Keratinocyte (primary cell): ENCODE results near the gene LHFPL2. TPM values are rescaled to one million over a fixed set of nuclear protein-coding genes. Genes with fewer than 3 reads are reported as not detected.

Source experiments
- DNase-seq: peaks from one replicate; pipeline ENCODE4 v3.0.0-alpha.2; 2011; ENCODE audit warnings: low read depth, missing footprints, low spot score
- FAIRE-seq: peaks from 2 replicates; lab custom pipeline; 2011; peaks lifted over from hg19 to GRCh38; lab: Jason Lieb, UNC
- H2AFZ ChIP-seq: 2 replicates; pipeline ENCODE4 v1.6.0; 2012; ENCODE audit warnings: low read length, control low read depth, inconsistent platforms; ENCODE audit not compliant: control insufficient read depth
- H3K27ac ChIP-seq: 2 replicates; pipeline ENCODE4 v1.5.1; 2011; ENCODE audit warnings: low read length; ENCODE audit not compliant: control insufficient read depth, insufficient read depth
- H3K27me3 ChIP-seq: 3 replicates; pipeline ENCODE4 v1.6.0; 2011; ENCODE audit warnings: low read length; ENCODE audit not compliant: control insufficient read depth, insufficient read depth; ENCODE audit errors: extremely low read depth
- H3K36me3 ChIP-seq, 2 experiments: 2 replicates in 1 of 2; 3 replicates in 1 of 2; pipeline ENCODE4 v1.5.1; 2011; ENCODE audit warnings: low read length in 2 of 2, mild to moderate bottlenecking in 1 of 2; ENCODE audit not compliant: control insufficient read depth in 2 of 2, insufficient read depth in 2 of 2; ENCODE audit errors: extremely low read depth in 1 of 2
- H3K4me1 ChIP-seq: 3 replicates; pipeline ENCODE4 v1.5.1; 2011; ENCODE audit warnings: low read length; ENCODE audit not compliant: control insufficient read depth, insufficient read depth; ENCODE audit errors: extremely low read depth
- H3K4me2 ChIP-seq: 3 replicates; pipeline ENCODE4 v1.6.0; 2011; ENCODE audit warnings: low read depth, low read length; ENCODE audit not compliant: control insufficient read depth, insufficient read depth; ENCODE audit errors: extremely low read depth
- H3K4me3 ChIP-seq, 3 experiments: fragments of 200-600 bp in 1 of 3; sonication (generic) in 1 of 3; 2 replicates in 2 of 3; 3 replicates in 1 of 3; pipeline ENCODE4 v1.5.1; 2011 to 2016; ENCODE audit warnings: low read length in 3 of 3, mild to moderate bottlenecking in 3 of 3, control low read depth in 2 of 3, inconsistent platforms in 1 of 3, low read depth in 1 of 3, mixed read lengths in 1 of 3, mixed run types in 1 of 3, moderate library complexity in 1 of 3; ENCODE audit not compliant: control insufficient read depth in 2 of 3, insufficient read depth in 2 of 3; ENCODE audit errors: extremely low read depth in 1 of 3
- H3K79me2 ChIP-seq: 2 replicates; pipeline ENCODE4 v1.6.0; 2012; ENCODE audit warnings: low read length; ENCODE audit not compliant: control insufficient read depth, insufficient read depth
- H3K9ac ChIP-seq: 3 replicates; pipeline ENCODE4 v1.6.0; 2011; ENCODE audit warnings: low read length; ENCODE audit not compliant: control insufficient read depth, insufficient read depth; ENCODE audit errors: extremely low read depth
- H3K9me1 ChIP-seq: 3 replicates; pipeline ENCODE4 v1.6.0; 2011; ENCODE audit warnings: low read length; ENCODE audit not compliant: control insufficient read depth, insufficient read depth; ENCODE audit errors: extremely low read depth
- H3K9me3 ChIP-seq: 2 replicates; pipeline ENCODE4 v1.5.1; 2012; ENCODE audit warnings: low read depth, low read length; ENCODE audit not compliant: control insufficient read depth
- H4K20me1 ChIP-seq: 3 replicates; pipeline ENCODE4 v1.6.0; 2011; ENCODE audit warnings: low read length; ENCODE audit not compliant: control insufficient read depth, insufficient read depth; ENCODE audit errors: extremely low read depth
- CTCF ChIP-seq, 3 experiments: IDR thresholded peaks in 1 of 3; conservative IDR thresholded peaks in 1 of 3; optimal IDR thresholded peaks in 1 of 3; 2 replicates in 2 of 3; 3 replicates in 1 of 3; pipeline versions ENCODE3 to v1.5.1; 2011; ENCODE audit warnings: low read length in 3 of 3, mild to moderate bottlenecking in 3 of 3, moderate library complexity in 2 of 3, control low read depth in 1 of 3, inconsistent platforms in 1 of 3; ENCODE audit not compliant: insufficient read depth in 2 of 3; ENCODE audit errors: extremely low read depth in 1 of 3
- EZH2 ChIP-seq: IDR thresholded peaks from one replicate; pipeline ENCODE4 v1.6.1; 2012; ENCODE audit warnings: inconsistent platforms, mild to moderate bottlenecking, low read length, moderate library complexity
- dilution Hi-C: fragments of 300-500 bp; cut with MboI; formaldehyde crosslinking; loops from one replicate; pipeline ENCODE4 v1.7.0; 2020; ENCODE audit warnings: low sequenced_read_pairs; ENCODE audit not compliant: extremely low pct_ligation_motif_present
- polyA plus RNA-seq, 5 experiments: library from polyadenylated mRNA; depleted of rRNA in 3 of 5; stranded (reverse) in 3 of 5; stranded (forward) in 1 of 5; unstranded in 1 of 5; fragments of >200 nt; gene quantifications; 1 replicate in 1 of 5; 2 replicates in 3 of 5; 3 replicates in 1 of 5; pipeline versions ENCODE4 v1.2.1 to v1.2.3, GENCODE V29; 2011 to 2012; ENCODE audit warnings: missing spikeins in 2 of 5, low read depth in 1 of 5, low replicate concordance in 1 of 5

LHFPL2 gene
- polyA plus RNA-seq, 1 donor (not counting 4 experiments of a cell fraction or from before 2014, with no cell fraction given), result 11.4 TPM

- H3K27ac ChIP-seq, result no peak overlapping the region
- H3K4me1 ChIP-seq, result no peaks in the 10 kb centered on the region
These were observed 87.3 kb downstream of the LHFPL2 start for GRCh38 chr5:78561261-78561660.

GRCh38 chr5:78560000-78560855 is 88.3 kb downstream of the LHFPL2 start:
- no peak for FAIRE-seq

More at GRCh38 chr5:78561261-78561660, 87.3 kb downstream of the LHFPL2 start:
- Histone ChIP-seq H3K9ac (no peak overlapping the region), H3K4me3 (no peak overlapping the region), H2AFZ (no peak overlapping the region), H3K36me3 (peaks cover 0 to 6% of the 10 kb centered on the region in 2 experiments), H3K79me2 (peaks cover 8% of the 10 kb centered on the region), H3K4me2 (no peak overlapping the region), H3K27me3 (no peaks in the 10 kb centered on the region), H4K20me1 (no peaks in the 10 kb centered on the region), H3K9me1 (no peaks in the 10 kb centered on the region), H3K9me3 (no peaks in the 10 kb centered on the region)
- DNase-seq (no peak), FAIRE-seq (no peak)
- dilution Hi-C loops, result no loop called here
- TF ChIP-seq CTCF (optimal IDR thresholded peaks at IDR 0.05 in 1 of 3, IDR thresholded peaks at IDR 0.05 in 1 of 3, conservative IDR thresholded peaks at IDR 0.05 in 1 of 3; ENCODE audit: extremely low read depth in 1 of 3, insufficient read depth in 2 of 3, low read length in 3 of 3), result no peak
- no peak for TF ChIP-seq EZH2

More at GRCh38 chr5:78560000-78560855, 88.3 kb downstream of the LHFPL2 start:
- H3K9me1 ChIP-seq, result no peaks in the 10 kb centered on the region
- no peaks in the 10 kb centered on the region for H3K4me1 ChIP-seq
- TF ChIP-seq EZH2 (no peak), CTCF (optimal IDR thresholded peaks at IDR 0.05 in 1 of 3, IDR thresholded peaks at IDR 0.05 in 1 of 3, conservative IDR thresholded peaks at IDR 0.05 in 1 of 3; ENCODE audit: extremely low read depth in 1 of 3, insufficient read depth in 2 of 3, low read length in 3 of 3) (no peak)
- peaks cover 0 to 8% of the 10 kb centered on the region in 2 experiments for H3K36me3 ChIP-seq
- H2AFZ ChIP-seq, result no peak overlapping the region
- DNase-seq, result no peak
- no peak overlapping the region for H3K4me2 ChIP-seq
- no peaks in the 10 kb centered on the region for H3K9me3 ChIP-seq
- no peak overlapping the region for H3K4me3 ChIP-seq
- peaks cover 9% of the 10 kb centered on the region for H3K79me2 ChIP-seq
- H3K9ac ChIP-seq, result no peak overlapping the region
- no peak overlapping the region for H3K27ac ChIP-seq
- H3K27me3 ChIP-seq, result no peaks in the 10 kb centered on the region
- dilution Hi-C loops, result no loop called here
- no peaks in the 10 kb centered on the region for H4K20me1 ChIP-seq
